ENCODE data around the gene CACNB2.

Gene CACNB2

DNA sequence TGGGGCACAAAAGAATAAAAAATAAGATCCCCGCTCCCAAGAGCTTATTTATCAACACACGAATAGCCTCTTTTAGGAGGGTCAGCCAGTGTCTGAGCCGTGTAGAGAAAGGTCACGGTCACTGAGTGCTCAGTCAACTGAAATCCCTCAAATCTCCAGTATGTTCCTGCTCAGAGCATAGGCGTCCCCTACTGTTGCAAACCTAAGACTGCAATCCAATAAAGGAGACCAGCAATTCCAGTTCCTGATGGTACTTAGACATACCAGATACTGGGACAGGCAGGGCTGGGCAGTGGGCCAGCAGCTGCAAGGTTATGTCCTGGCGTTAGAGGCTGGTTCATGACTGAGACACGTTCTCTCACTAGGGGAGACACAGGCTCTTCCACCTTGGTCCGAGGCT, 93.6 kb downstream of the CACNB2 start:
- no peak for DNase-seq

DNA sequence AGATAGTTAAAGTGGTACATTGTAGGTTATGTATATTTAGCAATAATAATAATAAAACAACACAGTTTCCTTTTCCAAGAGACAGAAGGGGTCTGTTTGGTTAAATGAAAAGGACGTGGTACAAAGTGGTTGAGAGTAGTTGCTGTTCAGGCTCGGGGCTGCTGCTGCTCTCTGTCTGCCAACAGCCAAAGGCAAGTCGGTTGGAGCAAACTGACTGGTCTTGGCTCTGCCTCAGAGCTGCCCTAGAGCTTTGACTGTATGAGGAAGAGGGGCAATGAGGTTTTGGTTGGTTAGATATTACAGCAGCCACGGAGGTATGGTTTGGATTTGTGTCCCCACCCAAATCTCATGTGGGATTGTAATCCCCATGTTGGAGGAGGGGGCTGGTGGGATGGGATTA, 95.3 kb downstream of the CACNB2 start:
- no peak for DNase-seq

DNA sequence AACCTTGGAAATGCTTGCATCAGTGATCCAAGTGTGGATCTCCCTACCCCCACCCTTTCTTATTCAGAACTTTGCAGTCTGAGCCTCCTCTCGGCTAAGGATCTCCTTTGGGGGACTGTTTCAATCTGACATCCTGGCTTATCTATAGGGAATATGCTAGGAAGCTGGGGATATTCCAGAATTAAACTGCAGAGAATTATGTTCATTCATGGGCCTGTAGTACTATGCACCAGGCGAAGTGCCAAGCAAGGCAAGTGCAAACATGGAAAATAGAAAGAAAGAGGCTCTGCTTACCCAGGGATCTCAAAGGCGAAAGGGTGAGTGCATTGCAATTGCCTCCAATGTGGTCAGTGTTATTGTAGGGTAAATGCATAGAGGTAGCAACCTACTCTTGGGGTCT, 96.5 kb downstream of the CACNB2 start:
- no peak for DNase-seq

DNA sequence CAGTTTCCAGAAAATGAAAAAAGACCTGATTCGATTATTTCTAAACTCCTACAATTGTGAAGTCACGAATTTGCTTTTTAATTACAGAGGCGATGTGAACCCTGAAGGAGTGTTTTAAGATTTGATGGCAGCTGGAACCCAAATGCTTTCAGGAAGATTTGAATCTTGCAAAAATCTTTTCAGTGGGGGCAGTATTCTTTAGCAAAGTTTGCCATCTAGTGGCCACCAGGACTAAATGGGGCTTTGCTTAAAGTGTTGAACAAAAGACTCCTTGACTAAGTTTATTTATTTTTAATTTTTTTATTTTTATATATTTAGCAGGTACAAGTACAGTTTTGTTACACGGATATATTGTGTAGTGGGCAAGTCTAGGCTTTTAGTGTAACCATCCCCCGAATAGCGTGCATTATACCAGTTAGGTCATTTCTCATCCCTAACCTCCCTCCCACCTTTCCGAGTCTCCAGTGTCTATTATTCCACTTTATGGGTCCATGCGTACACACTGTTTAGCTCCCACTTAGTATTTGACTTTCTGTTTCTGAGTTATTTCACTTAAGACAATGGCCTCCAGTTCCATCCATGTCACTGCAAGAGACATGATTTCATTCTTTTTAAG, 98.8 kb downstream of the CACNB2 start:
- DNase-seq = no peak

DNA sequence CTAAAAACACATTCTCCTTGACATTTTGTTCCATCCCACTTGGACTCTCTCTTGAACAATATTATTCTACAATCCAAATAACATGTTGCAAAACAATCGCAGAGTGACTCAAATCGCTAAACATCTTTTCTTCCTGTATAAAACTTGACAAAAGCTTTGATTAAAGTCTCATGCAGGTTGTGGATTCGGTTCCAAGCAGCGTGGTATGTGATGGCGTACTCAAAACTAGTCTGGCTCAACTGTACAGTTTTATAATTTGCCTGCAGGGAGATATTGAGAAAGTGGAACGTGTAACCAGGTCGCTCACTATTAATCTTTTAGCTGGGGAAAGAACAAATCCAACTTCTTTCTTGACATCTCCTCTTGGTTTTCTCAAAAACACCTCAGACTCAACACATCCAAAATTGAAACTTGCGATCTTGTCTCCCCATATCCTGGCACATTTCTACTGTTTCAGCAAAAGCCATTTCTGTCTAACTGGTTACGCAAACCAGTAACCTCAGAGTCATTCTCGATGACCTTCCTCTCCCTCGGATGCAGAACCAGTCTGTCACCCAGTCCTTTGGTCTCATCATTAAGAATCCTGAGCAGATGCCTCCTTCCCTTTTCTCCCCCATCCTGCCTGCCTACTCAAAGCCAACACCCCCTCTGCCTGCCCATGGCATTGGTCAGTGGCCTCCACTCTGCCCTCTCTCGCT, 100.1 kb downstream of the CACNB2 start:
- no peak for DNase-seq

DNA sequence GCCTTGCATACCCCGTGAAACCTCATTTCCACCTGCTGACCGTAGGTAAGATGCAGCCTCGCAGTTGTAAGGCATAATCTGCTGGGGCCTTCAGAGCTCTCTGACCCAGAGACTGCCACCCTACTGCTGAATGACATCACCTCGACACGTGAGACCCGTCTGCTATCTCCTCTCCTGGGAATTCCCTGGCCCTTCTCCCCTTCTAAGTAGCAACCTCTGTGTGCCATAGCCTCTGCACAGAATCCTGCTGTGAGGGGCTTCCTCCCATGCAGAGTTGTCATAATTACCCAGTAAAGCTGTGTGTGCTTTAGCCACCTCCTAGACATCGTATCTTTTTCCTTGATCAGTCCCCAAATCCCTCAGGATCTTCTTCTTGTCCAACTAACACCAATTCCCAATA, 106.7 kb downstream of the CACNB2 start:
- no peak for DNase-seq

DNA sequence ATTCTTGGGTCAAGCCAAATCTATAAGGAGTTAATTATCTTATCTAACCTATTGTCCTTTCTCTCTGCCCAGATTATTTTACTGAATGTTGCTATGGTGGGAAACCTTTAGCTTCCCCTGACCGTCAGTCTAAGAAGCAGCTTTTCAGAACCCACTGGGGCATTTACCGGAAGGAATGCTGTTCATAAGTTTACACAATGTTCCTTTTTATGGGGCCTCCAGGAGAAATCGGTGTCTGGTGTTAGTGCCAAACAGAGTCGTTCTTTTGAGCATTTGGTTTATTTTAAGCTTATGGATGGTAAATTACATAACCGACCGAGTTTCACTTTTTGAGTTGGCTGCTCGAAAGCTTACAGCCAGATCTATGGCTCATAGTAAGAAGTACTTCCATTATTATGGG, 111.9 kb downstream of the CACNB2 start:
- no peak for DNase-seq

DNA sequence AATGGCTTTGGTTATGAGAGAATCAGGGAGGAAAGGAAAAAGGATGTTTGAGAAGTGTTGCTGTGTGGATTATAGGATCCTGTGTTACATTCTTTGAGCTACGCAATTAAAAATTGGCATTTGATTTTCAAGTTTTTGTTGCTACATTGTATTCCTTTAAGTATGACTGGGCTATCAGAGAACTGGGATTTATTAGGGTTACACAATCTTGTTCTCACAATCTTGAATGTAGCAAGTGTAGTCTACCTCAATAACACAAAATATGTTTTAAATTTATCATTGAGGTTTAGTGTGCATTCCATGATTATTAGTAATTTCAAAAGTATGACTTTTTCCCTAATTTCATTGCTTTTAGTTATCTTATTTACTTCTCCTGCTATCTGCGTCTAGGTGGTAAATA, 113.9 kb downstream of the CACNB2 start:
- no peak for DNase-seq

DNA sequence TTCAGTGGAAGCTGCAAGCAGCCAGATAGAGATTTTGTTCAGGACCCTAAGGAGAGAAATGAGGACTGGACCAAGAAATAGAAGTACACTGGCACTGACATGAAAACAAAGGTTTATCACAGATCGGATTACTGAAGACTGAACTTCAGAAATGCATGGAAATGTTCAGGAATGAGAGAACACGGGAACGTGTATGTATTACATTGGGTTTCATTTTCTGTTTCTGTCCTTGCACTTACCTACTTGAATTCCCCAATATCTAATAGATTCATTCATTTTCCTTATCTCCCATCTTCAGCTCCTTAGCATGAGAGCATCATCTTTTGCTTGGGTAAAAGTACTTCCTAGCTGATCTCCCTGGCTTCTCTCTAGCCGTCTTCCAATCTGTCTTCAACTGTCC, 114.5 kb downstream of the CACNB2 start:
- DNase-seq = no peak

DNA sequence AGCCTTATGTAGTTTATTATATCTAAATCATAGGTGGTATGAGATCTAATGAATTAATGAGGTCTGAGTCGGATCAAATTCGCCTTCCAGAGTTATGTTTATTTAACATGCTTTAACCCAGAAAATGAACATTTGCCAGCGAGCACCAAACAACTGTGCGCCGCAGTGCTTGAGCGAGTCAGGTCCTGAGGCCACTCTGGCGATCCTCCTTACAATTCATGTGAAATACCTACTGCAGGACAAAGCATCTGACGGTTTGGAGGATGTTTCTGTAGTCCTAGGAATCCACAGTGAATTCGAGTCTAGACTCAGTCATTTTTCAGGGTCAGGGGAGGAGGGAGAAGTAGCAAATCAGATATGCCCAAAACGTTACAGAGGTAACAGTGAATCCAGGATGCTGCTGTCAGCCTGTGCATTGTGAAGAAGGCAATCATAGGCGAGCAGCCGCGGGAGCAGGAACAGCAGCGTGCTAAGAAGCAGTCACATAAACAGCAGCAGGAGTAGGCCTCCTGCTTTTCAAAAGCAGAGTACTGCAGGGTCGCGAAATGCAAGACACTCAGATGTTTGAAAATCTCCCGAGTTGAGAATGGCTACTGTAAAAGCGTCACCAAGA, 120.2 kb downstream of the CACNB2 start:
- DNase-seq = no peak

DNA sequence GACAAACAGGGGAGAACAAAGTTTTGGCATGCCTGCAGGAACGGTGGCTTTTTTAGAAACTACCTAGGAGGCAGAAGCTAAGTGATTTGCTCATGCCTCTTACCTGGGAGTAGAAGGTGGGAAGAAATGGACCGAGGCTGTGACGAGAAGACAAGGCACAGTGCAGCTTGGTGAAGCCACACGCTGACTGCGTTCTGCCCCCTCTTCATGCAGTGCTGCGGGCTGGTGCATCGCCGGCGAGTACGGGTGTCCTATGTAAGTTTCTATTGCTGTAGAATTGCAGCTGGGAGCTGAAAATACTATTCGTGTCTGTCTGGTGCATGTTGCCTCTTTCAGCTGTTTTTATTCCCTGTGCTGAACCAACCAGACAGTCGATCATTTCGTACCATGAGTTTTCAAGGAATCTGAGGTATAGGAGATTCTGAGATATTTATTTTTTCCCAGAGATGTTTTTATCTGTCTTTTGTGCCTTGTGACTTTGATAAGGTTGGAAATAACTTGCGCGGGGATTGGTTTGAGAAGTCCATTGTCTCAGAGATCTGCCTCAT, 120.9 kb downstream of the CACNB2 start:
- no peak for DNase-seq

DNA sequence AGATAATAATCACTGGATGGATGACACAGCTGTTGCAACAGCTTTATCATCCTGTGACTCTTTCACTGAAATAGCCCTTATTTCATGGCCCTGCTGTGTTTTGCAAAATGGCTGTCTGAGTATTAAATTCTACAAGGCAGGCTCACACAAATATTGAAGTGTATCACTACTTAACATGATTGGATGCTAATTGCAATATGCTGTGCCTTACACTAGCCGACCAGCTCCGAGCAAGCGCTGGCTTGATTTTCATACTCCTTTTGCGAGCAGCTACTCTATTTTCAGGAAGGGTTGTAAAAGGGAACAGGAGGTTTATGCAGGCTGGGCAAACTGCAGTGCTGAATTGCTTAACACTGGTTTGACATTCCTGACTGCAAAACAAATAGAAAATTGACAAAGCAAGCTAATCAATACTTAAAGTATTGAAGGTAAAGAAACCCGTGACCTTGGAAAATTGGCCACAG, 121.6 kb downstream of the CACNB2 start:
- DNase-seq = no peak

DNA sequence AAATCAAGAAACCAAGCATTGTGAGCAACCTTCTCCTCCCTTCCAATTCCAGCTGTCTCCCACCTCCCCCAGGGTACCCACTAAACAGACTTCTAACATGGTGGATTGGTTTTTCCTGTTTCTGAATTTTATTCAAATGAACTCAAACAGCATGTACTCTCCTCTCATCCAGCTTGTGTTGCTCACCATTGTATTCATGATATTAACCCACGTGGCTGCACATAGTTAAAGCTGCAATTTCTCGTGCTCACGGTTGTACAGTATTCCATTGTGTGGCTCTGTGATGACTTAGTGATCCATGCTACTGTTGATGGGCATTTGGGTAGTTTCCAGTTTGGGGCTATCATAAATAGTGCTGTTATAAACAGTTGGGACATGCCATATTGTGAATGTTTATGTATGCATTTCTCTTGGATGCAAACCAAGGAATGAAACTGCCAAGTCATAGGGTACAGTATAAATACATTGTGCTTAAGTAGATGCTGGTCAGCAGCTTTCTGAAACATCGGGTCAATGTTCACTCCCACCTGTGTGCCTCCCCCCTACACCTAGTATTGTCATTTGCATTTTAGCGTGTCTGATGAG, 124.3 kb downstream of the CACNB2 start:
- no peak for DNase-seq

DNA sequence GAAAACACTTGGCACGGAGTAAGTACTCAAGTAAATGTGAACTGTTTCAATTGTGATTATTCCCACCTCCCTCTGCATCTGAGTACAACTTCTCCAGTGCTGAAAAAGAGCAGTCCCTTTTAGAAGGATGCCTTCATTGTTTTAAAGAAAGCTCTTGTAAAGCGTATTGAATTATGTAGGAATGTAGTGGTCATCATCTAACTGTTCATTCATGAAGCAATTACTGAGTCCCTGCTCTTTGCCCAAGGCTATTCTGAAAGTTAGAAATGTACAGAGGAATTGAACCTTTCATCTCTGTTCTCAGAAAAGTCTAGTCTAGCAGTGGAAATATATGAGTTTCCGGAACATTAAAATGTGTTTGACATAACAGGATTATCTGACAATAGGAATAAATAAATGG, 127.8 kb downstream of the CACNB2 start:
- no peak for DNase-seq

DNA sequence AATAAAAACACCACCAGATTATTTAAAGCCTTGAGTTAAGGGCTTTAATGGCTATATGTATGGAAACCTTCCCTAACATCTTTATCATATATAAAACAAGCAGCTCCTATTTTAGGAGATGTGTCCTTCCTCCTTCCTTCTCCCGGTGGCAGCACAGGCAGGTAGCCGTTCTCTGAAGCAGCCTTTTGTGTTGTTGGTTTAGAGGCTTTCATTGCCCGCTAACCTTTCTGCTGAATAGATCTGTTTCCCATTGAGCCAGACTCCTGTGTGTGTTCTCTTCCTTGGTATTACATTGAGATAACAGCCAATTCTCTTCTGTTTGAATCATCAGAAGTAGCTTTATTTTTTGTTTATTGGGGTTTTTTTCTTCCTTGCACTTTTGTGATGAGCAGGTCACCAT, 131.3 kb downstream of the CACNB2 start:
- no peak for DNase-seq

DNA sequence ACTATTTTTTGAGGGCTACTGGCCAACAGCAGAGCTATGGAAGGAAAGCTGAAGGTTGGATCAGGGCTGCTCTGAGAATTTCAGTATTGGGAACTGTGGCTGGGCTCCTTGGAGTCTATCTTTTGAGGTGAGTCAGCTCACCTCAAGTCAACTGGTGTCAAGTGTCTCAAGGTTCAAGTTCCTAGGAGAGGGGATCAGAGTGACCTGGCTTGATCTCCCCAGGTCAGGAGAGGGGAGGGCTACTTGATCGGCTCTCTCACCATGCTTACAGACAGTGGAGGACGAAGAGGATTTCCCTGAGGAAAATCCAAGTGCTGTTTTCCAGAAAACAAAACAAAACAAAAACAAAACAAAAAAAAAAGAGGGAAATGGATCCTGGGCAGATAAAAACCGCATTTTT, 132.8 kb downstream of the CACNB2 start:
- DNase-seq = no peak

DNA sequence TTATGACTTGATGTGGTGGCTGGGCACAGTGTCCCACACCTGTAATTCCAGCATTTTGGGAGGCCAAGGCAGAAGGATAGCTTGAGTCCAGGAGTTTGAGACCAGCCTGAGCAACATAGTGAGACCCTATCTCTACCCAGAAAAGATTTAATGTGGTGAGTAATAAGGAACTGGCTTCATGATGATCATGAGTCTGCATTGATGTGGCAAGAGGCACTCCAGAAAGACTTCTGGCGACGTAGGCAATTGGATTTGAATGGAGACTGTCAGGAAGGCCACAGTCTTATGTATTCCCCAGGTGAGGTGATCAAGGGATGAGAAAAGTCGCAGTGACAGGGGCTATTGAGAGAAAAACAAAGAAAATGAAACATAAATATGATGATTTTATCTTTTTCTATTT, 138.0 kb downstream of the CACNB2 start:
- DNase-seq = no peak

DNA sequence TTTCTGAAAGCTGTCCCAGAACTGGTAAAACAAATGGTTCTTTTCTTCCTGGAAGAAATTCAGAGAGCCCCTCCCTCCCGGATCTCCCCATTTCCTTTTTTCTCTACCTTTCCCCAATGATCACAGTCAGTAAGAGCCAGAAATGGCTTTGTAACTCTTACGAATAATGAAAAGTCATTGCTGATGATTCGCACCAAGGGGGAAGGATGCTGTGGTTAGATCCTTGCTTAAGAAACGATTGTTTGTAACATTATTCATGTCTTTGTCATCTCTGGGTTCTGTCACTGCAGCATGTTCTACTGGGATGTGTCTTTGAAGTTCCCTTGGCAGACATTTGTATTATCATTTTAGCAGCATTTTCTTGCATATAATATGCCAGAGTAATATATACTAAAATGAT, 138.9 kb downstream of the CACNB2 start:
- no peak for DNase-seq

DNA sequence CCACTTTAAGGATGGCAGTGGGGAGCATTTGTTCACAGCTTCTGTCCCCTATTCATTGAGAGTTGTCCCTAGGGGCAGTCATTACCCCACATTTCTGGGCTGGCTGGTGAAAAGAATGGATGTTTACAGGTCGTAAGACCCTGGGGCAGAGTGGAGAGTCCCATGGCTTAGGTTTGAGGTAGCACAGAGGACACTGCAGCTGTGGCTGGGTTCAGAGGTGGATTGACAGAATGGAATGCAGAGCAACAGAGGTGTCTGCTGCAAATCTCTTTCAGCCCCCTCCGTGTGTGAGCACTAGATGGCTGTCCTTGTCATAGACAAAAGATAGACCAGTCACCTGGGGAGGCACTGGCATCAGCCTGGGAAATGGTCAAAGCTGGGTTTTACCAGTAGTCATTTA, 141.9 kb downstream of the CACNB2 start:
- no peak for DNase-seq

DNA sequence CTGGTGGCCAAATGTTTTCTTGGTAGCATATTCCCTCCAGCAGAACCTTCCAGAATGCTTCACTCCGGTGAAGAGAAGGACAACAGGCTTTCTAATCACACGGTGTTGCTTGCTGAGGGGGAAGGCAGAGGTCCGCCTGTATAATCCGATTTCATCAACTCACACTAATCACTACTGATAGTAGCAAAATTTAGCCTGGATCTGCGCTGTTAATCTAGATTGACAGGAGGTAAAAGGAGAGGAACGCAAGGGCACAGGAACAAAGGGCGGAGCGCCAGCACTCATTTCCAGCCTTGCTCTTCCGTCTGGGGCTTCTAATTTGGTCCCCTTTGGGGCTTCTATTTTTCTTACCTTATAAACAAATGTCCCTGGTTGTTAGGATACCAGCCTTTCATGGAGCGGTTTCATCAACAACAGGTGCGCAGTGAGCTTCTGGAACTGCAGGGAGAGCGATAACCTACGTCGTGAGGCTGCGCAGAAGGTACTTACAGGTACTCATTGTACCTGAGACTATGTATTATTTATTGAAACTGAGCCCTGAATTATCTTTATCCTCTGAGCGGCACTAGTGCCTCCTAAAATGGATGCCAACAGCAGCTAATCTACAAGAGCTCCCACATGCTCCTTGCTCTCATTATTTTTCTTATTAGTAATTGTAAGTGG, 150.6 kb downstream of the CACNB2 start:
- no peak for DNase-seq

DNA sequence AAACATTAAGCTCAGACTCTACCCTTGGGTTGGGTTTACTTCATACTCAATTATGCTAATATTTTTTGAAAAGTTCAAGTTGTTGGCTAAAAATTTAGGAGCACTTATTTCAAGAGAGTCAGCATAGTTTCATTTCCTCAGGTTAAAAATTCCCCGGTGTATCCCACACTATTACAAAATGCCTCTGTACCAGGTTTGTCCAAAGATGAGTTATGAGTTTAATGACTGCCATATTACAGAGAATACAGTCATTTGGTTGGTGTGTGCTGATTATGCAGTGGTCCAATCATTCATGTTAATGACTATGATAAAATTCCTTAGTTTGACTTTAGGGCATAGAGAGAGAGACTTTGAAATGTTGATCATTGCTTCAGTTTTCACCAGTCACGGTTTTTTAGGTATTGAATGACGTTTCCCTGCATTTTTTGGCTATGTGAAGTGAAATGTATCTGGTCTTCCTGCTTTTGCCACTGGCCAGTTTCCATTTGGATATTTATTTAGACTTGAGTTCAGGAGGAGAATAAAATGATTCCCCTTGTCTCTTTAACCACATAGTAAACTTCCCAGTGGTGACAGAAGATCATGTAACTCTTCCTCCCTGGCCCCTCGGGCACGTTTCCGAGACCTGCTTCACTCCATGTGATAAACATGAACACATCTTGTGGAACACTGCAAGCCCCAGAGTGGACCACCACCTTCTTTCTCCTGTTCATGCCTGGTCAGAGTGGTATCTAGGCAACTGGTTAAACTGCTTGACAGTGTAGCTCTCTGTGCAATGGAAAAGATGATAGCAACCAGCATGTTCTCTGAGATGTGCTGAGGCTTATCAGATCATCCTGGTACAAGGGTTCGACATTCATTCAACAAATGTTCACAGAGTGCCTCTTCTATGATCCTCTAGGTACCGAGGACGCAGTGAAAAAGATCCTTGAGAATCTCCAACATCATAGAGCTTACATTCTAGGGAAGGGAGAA, 153.6 kb downstream of the CACNB2 start:
- no peak for DNase-seq

DNA sequence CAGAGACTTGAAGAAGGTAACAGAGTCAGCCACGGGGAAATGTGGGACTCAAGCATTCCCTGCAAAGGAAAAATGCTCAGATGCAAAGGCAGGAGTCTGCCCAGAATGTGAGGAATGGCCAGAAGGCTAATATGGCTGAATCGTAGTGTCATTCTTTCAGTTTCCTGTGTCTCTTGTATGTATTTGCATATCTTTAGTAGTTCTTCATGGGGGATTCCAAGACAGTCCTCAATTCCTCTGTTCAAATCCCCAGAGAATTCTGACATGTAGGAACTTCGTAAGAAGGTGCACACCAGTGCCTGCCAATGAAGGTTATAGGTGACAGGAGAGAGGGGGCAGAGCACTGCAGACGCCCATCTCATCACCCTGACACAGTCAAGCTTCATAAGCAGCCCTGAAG, 154.4 kb downstream of the CACNB2 start:
- no peak for DNase-seq
